ENCODE results near the gene METTL8. TPM values are rescaled to one million over a fixed set of nuclear protein-coding genes. Genes with fewer than 3 reads are reported as not detected.

METTL8 gene, protein sequence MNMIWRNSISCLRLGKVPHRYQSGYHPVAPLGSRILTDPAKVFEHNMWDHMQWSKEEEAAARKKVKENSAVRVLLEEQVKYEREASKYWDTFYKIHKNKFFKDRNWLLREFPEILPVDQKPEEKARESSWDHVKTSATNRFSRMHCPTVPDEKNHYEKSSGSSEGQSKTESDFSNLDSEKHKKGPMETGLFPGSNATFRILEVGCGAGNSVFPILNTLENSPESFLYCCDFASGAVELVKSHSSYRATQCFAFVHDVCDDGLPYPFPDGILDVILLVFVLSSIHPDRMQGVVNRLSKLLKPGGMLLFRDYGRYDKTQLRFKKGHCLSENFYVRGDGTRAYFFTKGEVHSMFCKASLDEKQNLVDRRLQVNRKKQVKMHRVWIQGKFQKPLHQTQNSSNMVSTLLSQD
- total RNA-seq, result 9.5 TPM
- long read RNA-seq, full-length matches to known transcripts, result 3 of 4 reads
- long read RNA-seq, partial matches to known transcripts, result 0 of 4 reads
- long read RNA-seq, other reads (novel, unspliced or antisense), result 1 of 4 reads

DNA sequence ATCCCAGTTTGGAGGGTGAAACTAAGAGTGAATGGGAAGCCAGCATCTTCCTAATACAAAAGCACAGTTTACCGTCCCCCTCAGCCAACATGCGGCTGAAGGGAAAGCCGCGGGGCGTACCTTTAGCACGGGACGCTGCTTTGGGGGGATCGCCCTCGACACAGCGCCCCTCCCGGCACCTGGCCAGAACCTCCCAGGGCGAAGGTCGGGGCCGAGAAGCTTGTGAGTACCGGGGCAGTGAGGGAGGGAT lies at the start of gene METTL8:
METTL8 (minus strand) TSS at position 228 of the 250 bp plus-strand sequence. CDS start 41,805 bp downstream, outside the sequence.
- intact Hi-C loops (cut with DNase I), result loop anchor here (10.0 kb wide), 1 partner anchor 91 kb away; the partner anchor contains the start of gene CYBRD1
- no peak for ATAC-seq (ENCODE audit: poor library complexity)
- DNase-seq, result no peak

DNA sequence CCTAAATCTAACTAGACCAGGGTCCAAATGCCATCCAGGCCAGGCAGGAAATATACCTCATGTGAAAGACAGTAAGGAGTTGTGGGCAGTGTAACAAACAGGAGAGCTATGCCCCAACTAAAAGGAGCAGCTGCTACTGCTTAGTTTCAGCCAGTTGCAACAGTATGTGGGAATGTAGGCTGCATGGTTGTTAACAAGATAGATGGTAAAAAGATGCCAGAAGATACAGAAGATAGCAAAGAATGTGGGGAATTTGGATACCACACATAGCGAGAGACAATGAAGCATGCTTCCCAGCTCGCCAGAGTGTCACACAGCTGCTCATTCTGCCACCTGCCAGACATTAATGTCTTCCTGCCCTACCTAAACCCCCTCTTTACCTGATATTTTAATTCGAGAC lies 49.1 kb upstream of the METTL8 start:
- DNase-seq (no peak), ATAC-seq (ENCODE audit: poor library complexity) (no peak)
- intact Hi-C loops (cut with DNase I), result no loop called here

- DNase-seq (no peak), ATAC-seq (ENCODE audit: poor library complexity) (no peak)
- intact Hi-C loops (cut with DNase I), result no loop called here
Observed at GRCh38 chr2:171482308-171482707, 48.5 kb upstream of the METTL8 start.

DNA sequence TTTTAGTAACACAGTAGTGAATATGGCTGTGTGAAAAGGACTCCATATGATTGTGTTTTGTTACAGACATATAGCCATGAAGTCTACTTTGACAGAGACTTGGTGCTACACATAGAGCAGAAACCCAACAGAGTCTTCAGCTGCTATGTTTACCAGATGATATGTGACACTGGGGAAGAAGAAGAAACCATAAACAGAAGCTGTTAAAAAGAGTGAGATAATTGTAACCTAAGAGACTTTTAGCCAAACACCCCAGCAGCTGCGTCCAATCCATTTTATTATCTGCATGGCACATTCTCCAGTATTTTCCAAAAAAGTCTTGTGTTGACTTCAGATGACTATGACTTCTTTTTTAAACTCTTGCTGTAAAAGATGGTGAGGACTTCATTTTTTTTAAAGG lies 47.1 kb upstream of the METTL8 start:
- intact Hi-C loops (cut with DNase I), result no loop called here
- ATAC-seq (ENCODE audit: poor library complexity) (no peak), DNase-seq (no peak)

DNA sequence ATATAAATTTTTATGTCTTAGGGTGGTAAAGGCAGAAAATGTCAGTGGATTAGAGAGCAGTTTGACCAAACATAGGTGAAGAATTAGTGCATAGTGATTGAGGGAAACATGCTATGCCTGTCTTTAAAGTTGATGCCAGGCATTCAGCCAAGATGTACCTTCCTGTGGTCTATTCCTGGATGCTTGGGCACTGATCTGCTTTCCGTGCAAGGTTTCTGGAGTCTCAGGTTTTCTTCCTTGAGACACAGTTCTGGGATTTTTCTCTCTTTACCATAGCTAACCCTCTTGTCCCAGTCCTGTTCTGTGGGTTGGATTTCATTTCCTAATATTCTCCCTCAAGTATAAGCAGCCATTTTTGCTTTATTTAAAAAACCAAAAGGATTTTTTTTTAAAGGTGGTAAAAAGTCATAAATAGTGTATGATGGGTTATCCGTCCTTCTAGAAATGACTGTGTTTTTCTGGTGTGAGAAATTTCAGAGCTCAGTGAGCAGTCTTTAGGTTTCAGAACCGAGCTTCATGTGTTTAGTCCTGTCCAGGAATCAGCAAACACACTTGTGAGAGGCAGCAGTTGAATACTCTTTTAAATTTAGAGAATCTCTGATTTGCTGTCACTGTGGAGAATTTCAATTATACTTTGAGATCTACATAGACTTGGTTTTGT lies 45.5 kb upstream of the METTL8 start:
- no peak for DNase-seq
- no peak for ATAC-seq (ENCODE audit: poor library complexity)
- intact Hi-C loops (cut with DNase I), result no loop called here

- intact Hi-C loops (cut with DNase I), result no loop called here
- ATAC-seq (ENCODE audit: poor library complexity) (no peak), DNase-seq (no peak)
Observed at GRCh38 chr2:171478345-171478744, 44.6 kb upstream of the METTL8 start.

DNA sequence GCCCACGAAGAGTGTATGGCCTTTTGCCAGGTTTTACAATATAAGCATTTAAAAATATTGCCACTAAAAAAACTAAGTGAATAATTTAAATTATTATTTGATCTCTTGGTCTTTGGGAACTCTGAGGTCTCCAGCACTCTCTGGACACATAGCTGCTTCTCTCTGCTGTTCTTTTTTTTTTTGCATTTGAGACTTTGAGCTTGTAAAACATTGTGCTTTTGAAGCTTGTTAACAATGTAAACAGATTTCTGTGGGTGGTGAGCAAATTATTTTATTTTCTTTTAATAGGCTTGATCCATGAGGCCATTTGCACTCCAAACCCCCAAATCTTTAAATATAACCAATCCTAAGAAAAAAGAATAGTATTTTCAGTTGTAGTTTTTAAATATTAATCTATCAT lies 42.2 kb upstream of the METTL8 start:
- no peak for ATAC-seq (ENCODE audit: poor library complexity)
- no peak for DNase-seq
- intact Hi-C loops (cut with DNase I), result no loop called here

DNA sequence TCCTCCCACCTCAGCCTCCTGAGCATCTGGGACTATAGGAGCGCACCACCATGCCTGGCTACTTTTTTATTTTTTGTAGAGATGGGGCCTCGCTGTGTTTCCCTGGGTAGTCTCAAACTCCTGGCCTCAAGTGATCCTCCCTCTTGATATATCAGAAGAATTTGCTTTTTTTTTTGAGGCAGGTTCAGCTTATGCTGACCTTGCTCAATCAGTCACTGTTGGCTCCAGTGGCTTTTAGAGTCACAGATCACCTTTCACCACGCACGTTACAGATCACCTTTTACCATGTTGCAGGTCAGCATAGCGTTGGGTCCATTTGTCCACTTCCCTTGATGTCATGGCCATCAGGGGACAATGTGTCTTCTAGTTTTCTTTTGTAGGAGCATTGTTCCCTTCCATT lies 36.3 kb upstream of the METTL8 start:
- ATAC-seq (ENCODE audit: poor library complexity) (no peak), DNase-seq (no peak)
- intact Hi-C loops (cut with DNase I), result no loop called here

GRCh38 chr2:171469176-171469575 lies 35.4 kb upstream of the METTL8 start:
- intact Hi-C loops (cut with DNase I), result no loop called here
- DNase-seq (no peak), ATAC-seq (ENCODE audit: poor library complexity) (no peak)

GRCh38 chr2:171460537-171460936 lies 26.7 kb upstream of the METTL8 start:
- intact Hi-C loops (cut with DNase I), result no loop called here
- DNase-seq (no peak), ATAC-seq (ENCODE audit: poor library complexity) (no peak)

DNA sequence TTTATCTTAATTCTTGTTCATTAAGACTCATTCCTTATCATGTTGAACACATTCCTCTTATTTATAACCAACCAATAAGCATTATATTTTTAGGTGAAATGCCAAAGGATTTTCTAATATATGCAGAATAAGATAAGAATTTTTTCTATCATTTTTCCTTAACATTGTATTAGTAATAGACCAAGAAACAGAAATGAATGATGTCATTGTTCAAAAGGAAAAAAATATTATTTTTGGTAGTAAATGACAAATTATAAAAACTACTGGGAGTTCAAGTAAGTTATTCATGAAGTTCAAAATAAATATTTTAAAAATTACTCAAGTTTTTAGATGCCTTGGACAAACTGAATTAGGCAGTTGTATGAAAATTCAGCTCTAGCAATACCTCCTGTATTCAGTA lies 25.7 kb upstream of the METTL8 start:
- ATAC-seq (ENCODE audit: poor library complexity) (no peak), DNase-seq (no peak)
- intact Hi-C loops (cut with DNase I), result no loop called here

DNA sequence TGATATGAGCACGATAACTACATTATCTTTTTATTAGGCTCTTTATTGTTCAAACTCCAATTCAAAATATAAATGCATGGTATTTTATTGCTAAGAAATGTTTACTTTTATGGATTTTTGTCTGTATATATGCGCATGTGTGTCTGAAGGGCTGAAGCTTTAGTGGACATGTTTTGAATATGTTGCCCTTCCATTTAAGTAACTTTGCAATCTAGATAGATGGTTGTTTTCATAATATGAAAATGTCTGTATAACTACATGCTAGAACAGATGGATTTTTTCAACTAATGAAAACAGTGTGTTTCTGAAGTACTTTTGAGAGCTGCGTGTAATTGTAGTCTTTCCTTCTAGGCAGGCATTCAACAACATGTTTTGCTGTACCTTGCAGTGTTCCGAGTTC lies 19.0 kb upstream of the METTL8 start:
- ATAC-seq (ENCODE audit: poor library complexity) (no peak), DNase-seq (no peak)
- intact Hi-C loops (cut with DNase I), result no loop called here

GRCh38 chr2:171451074-171451473 lies 17.3 kb upstream of the METTL8 start:
- intact Hi-C loops (cut with DNase I), result no loop called here
- ATAC-seq (ENCODE audit: poor library complexity) (no peak), DNase-seq (no peak)

GRCh38 chr2:171447675-171448074 lies 13.9 kb upstream of the METTL8 start:
- intact Hi-C loops (cut with DNase I), result no loop called here
- no peak for DNase-seq
- ATAC-seq (ENCODE audit: poor library complexity), result no peak

GRCh38 chr2:171441470-171441869 lies 7.7 kb upstream of the METTL8 start:
- DNase-seq (no peak), ATAC-seq (ENCODE audit: poor library complexity) (no peak)
- intact Hi-C loops (cut with DNase I), result no loop called here

GRCh38 chr2:171436307-171436706 lies 2.5 kb upstream of the METTL8 start:
- ATAC-seq (ENCODE audit: poor library complexity) (no peak), DNase-seq (no peak)
- intact Hi-C loops (cut with DNase I), result loop anchor here (10.0 kb wide), 1 partner anchor 88 kb away; the partner anchor contains the start of gene CYBRD1

- DNase-seq (peak; percentile 97), ATAC-seq (ENCODE audit: poor library complexity) (peak; percentile 99)
- intact Hi-C loops (cut with DNase I), result loop anchor here (10.0 kb wide), 1 partner anchor 90 kb away; the partner anchor contains the start of gene CYBRD1
Observed at GRCh38 chr2:171434013-171434989, 511 bp upstream of the METTL8 start, which contains the start of gene DCAF17. Gene DCAF17, plus strand, starts transcription at chr2:171434226. Its CDS starts 352 bp downstream, at chr2:171434578.

- DNase-seq (no peak), ATAC-seq (ENCODE audit: poor library complexity) (no peak)
- intact Hi-C loops (cut with DNase I), result loop anchor here (10.0 kb wide), 1 partner anchor 92 kb away; the partner anchor contains the start of gene CYBRD1
Observed at GRCh38 chr2:171432969-171433762, 624 bp downstream of the METTL8 start.
